HG02884 (cell line): ENCODE measurements around the gene AAGAB.

Source experiments
- ATAC-seq: cut with Tn5 transposase; IDR thresholded peaks from one replicate; pipeline ENCODE4 v1.9.1; 2021; ENCODE audit warnings: mild to moderate bottlenecking, moderate library complexity; ENCODE audit not compliant: unreplicated experiment

AAGAB gene

GRCh38 chr15:67190326-67190725 lies 64.1 kb downstream of the AAGAB start:
- no peak for ATAC-seq

GRCh38 chr15:67189326-67190051 lies 65.0 kb downstream of the AAGAB start:
- no peak for ATAC-seq

GRCh38 chr15:67188551-67189218 lies 65.8 kb downstream of the AAGAB start:
- no peak for ATAC-seq

- no peak for ATAC-seq
Measured at GRCh38 chr15:67187351-67187854, 67.1 kb downstream of the AAGAB start.

GRCh38 chr15:67186688-67187087 lies 67.8 kb downstream of the AAGAB start:
- no peak for ATAC-seq

- ATAC-seq: no peak
Measured at GRCh38 chr15:67186226-67186649, 68.2 kb downstream of the AAGAB start.

- no peak for ATAC-seq
Measured at GRCh38 chr15:67185621-67186225, 68.7 kb downstream of the AAGAB start.

GRCh38 chr15:67185051-67185450 lies 69.4 kb downstream of the AAGAB start:
- ATAC-seq: no peak

- no peak for ATAC-seq
Measured at GRCh38 chr15:67184208-67184925, 70.1 kb downstream of the AAGAB start.

GRCh38 chr15:67183443-67184169 lies 70.9 kb downstream of the AAGAB start:
- no peak for ATAC-seq

GRCh38 chr15:67181221-67181639 lies 73.2 kb downstream of the AAGAB start:
- ATAC-seq: no peak

- ATAC-seq: no peak
Measured at GRCh38 chr15:67180514-67181191, 73.8 kb downstream of the AAGAB start.

GRCh38 chr15:67180035-67180434 lies 74.4 kb downstream of the AAGAB start:
- ATAC-seq: no peak

- ATAC-seq: no peak
Measured at GRCh38 chr15:67179411-67179995, 75.0 kb downstream of the AAGAB start.

- no peak for ATAC-seq
Measured at GRCh38 chr15:67178569-67179210, 75.8 kb downstream of the AAGAB start.

GRCh38 chr15:67177752-67178151 lies 76.7 kb downstream of the AAGAB start:
- no peak for ATAC-seq

GRCh38 chr15:67176195-67176971 lies 78.1 kb downstream of the AAGAB start:
- no peak for ATAC-seq

GRCh38 chr15:67175643-67176071 lies 78.8 kb downstream of the AAGAB start:
- ATAC-seq: no peak
